B cell (primary cell): ENCODE data around the gene PTPRN2. TPM values are rescaled to one million over a fixed set of nuclear protein-coding genes. Genes with fewer than 3 reads are reported as not detected.

ENCODE experiments used
- ATAC-seq: fragments of 200-7000 bp; cut with Tn5 transposase; one replicate; pipeline ENCODE4 v1.10.0; 2021; ENCODE audit warnings: low read depth, mild to moderate bottlenecking, moderate number of reproducible peaks, moderate library complexity
- CTCF ChIA-PET: fragments of 350-600 bp; sonication (Branson Sonifier 250); formaldehyde crosslinking; loops from one replicate; lab custom pipeline; 2021; ENCODE audit warnings: antibody characterized with exemption, inconsistent platforms; lab: Charles Lee
- POLR2A ChIA-PET: fragments of 350-600 bp; sonication (Branson Sonifier 250); formaldehyde crosslinking; loops from one replicate; lab custom pipeline; 2021; ENCODE audit warnings: antibody characterized with exemption; lab: Charles Lee
- DNase-seq: peaks from one replicate; pipeline ENCODE4 v3.0.0; 2013
- H2AFZ ChIP-seq: 2 replicates; pipeline ENCODE4 v1.6.1; 2012; ENCODE audit warnings: mild to moderate bottlenecking, low read depth, low read length; ENCODE audit not compliant: insufficient read depth, poor library complexity, severe bottlenecking
- H3K27ac ChIP-seq, 2 donors: 1 replicate in 1 of 2; 2 replicates in 1 of 2; pipeline ENCODE4 v1.5.1; 2012 to 2013; ENCODE audit warnings: low read length in 2 of 2, mild to moderate bottlenecking in 2 of 2, moderate library complexity in 1 of 2
- H3K27me3 ChIP-seq, 4 experiments: fragments of 200-600 bp in 1 of 4; sonication (generic) in 1 of 4; replicated peaks in 1 of 4; 1 replicate in 2 of 4; 2 replicates in 2 of 4; pipeline versions ENCODE4 v1.6.1 to v1.7.0; 2013 to 2016; ENCODE audit warnings: low read length in 3 of 4, mild to moderate bottlenecking in 2 of 4, mixed read lengths in 1 of 4, moderate library complexity in 1 of 4; ENCODE audit not compliant: insufficient read depth in 4 of 4, control insufficient read depth in 3 of 4; ENCODE audit errors: control extremely low read depth in 1 of 4
- H3K36me3 ChIP-seq, 2 experiments: replicated peaks in 1 of 2; 1 replicate in 1 of 2; 2 replicates in 1 of 2; pipeline versions ENCODE4 v1.6.1 to v1.7.1; 2013; ENCODE audit warnings: low read length in 1 of 2; ENCODE audit not compliant: insufficient read depth in 2 of 2, control insufficient read depth in 1 of 2; ENCODE audit errors: control extremely low read depth in 1 of 2, extremely low read depth in 1 of 2
- H3K4me1 ChIP-seq, 2 donors: fragments of 200-600 bp in 1 of 2; sonication (generic) in 1 of 2; 1 replicate in 1 of 2; 2 replicates in 1 of 2; pipeline versions ENCODE4 v1.5.1 to v1.6.1; 2013 to 2017; ENCODE audit warnings: low read length in 2 of 2; ENCODE audit not compliant: control insufficient read depth in 2 of 2, insufficient read depth in 2 of 2
- H3K4me2 ChIP-seq: replicated peaks from 2 replicates; pipeline ENCODE3; 2012; ENCODE audit warnings: mild to moderate bottlenecking, low read depth, low read length; ENCODE audit not compliant: poor library complexity, severe bottlenecking
- H3K4me3 ChIP-seq, 5 experiments: fragments of 200-600 bp in 1 of 5; sonication (generic) in 1 of 5; 1 replicate in 3 of 5; 2 replicates in 2 of 5; pipeline versions ENCODE4 v1.5.1 to v1.7.0; 2011 to 2016; ENCODE audit warnings: low read length in 4 of 5, mild to moderate bottlenecking in 4 of 5, low read depth in 2 of 5, control low read depth in 1 of 5, moderate library complexity in 1 of 5; ENCODE audit not compliant: insufficient read depth in 1 of 5; ENCODE audit errors: control extremely low read depth in 1 of 5, extremely low read depth in 1 of 5
- H3K79me2 ChIP-seq: fragments of 200-600 bp; sonication (generic); one replicate; pipeline ENCODE4 v1.6.0; 2016; ENCODE audit warnings: low read length; ENCODE audit not compliant: control insufficient read depth, insufficient read depth
- H3K9ac ChIP-seq: fragments of 200-600 bp; sonication (generic); 2 replicates; pipeline ENCODE4 v1.6.1; 2017; ENCODE audit warnings: mild to moderate bottlenecking, low read length, moderate library complexity
- H3K9me3 ChIP-seq, 3 donors: one replicate each; pipeline versions ENCODE4 v1.6.1 to v1.7.1; 2013; ENCODE audit warnings: low read length in 2 of 3; ENCODE audit not compliant: control insufficient read depth in 2 of 3, insufficient read depth in 1 of 3; ENCODE audit errors: control extremely low read depth in 1 of 3
- H4K20me1 ChIP-seq: 2 replicates; pipeline ENCODE4 v1.6.0; 2012; ENCODE audit warnings: mild to moderate bottlenecking, low read length; ENCODE audit not compliant: insufficient read depth, control insufficient read depth, poor library complexity, severe bottlenecking
- H3K27ac Mint-ChIP-seq: one replicate; pipeline ENCODE4 v1.8.0; 2021; ENCODE audit warnings: mixed read lengths
- H3K27me3 Mint-ChIP-seq: one replicate; pipeline ENCODE4 v1.8.0; 2021; ENCODE audit warnings: mixed read lengths
- H3K4me1 Mint-ChIP-seq: one replicate; pipeline ENCODE4 v1.8.0; 2021; ENCODE audit warnings: mixed read lengths
- H3K4me3 Mint-ChIP-seq: one replicate; pipeline ENCODE4 v1.8.0; 2021; ENCODE audit warnings: mixed read lengths
- H3K9me3 Mint-ChIP-seq: one replicate; pipeline ENCODE4 v1.8.0; 2022; ENCODE audit warnings: mixed read lengths; ENCODE audit not compliant: insufficient read depth
- CTCF ChIP-seq: fragments of 200-600 bp; IDR thresholded peaks from one replicate; pipeline ENCODE4 v1.8.0; 2022; ENCODE audit warnings: antibody characterized with exemption, mild to moderate bottlenecking
- EZH2 ChIP-seq: IDR thresholded peaks from 2 replicates; pipeline ENCODE4 v1.6.1; 2012; ENCODE audit warnings: borderline replicate concordance, low read depth, mild to moderate bottlenecking, moderate library complexity, low read length; ENCODE audit not compliant: insufficient read depth, poor library complexity, severe bottlenecking
- WGBS: methylation state at CpG from one replicate; pipeline ENCODE4 v1.1.5; 2013; ENCODE audit warnings: missing lambda C conversion rate; ENCODE audit not compliant: insufficient coverage; 5-methylcytosine and 5-hydroxymethylcytosine counted together
- intact Hi-C: fragments of 100-400 bp; cut with micrococcal nuclease; formaldehyde crosslinking; loops from one replicate; pipeline ENCODE4 v1.10.0; 2022
- polyA plus RNA-seq: library from polyadenylated mRNA; depleted of rRNA; stranded (reverse); fragments of >200 nt; gene quantifications from 2 replicates; pipeline ENCODE4 v1.2.3, GENCODE V29; 2012
- total RNA-seq, 2 donors: library from RNA; stranded (reverse); fragments of 120-200 nt in 1 of 2; gene quantifications; 1 replicate in 1 of 2; 2 replicates in 1 of 2; pipeline versions ENCODE4 v1.2.3 to v1.2.4, GENCODE V29; 2013 to 2022

The PTPRN2 gene
- total and polyA plus RNA-seq, 2 donors (not counting 1 experiment from before 2014, with no cell fraction given), result 2.0 to 5.0 TPM

- no peak for ATAC-seq
- no peak for DNase-seq
- peaks cover 0 to 5% (median 0%) of the 10 kb centered on the region in 3 donors for H3K9me3 ChIP-seq
- no peak overlapping the region for H3K4me3 Mint-ChIP-seq
- TF ChIP-seq CTCF (no peak), EZH2 (no peak)
- POLR2A ChIA-PET, result no interaction called here
- peaks cover 15% of the 10 kb centered on the region for H3K27me3 Mint-ChIP-seq
- H3K27ac ChIP-seq, result no peak overlapping the region
- H4K20me1 ChIP-seq, result no peaks in the 10 kb centered on the region
- WGBS, result 94% methylated on average over 9 of the region's 9 CpGs
- no peak overlapping the region for H3K4me2 ChIP-seq
- H3K27ac Mint-ChIP-seq, result no peak overlapping the region
- H3K4me1 ChIP-seq, result no peaks in the 10 kb centered on the region
- H3K27me3 ChIP-seq, result peaks cover 0 to 4% (median 0%) of the 10 kb centered on the region in 4 experiments
- H2AFZ ChIP-seq, result no peak overlapping the region
- H3K9me3 Mint-ChIP-seq, result no peaks in the 10 kb centered on the region
- H3K36me3 ChIP-seq, result no peaks in the 10 kb centered on the region
- H3K9ac ChIP-seq, result no peak overlapping the region
- no peaks in the 10 kb centered on the region for H3K4me1 Mint-ChIP-seq
- CTCF ChIA-PET, result no interaction called here
- intact Hi-C loops, result no loop called here
- no peaks in the 10 kb centered on the region for H3K79me2 ChIP-seq
- no peak overlapping the region for H3K4me3 ChIP-seq
These were observed 30.2 kb downstream of the PTPRN2 start for GRCh38 chr7:158557441-158557755.

GRCh38 chr7:158556721-158557440, 30.7 kb downstream of the PTPRN2 start:
- ChIA-PET CTCF (no interaction called here), POLR2A (no interaction called here)

More at GRCh38 chr7:158556721-158557440, 30.7 kb downstream of the PTPRN2 start:
- TF ChIP-seq CTCF, result no peak
- no peak for TF ChIP-seq EZH2
- DNase-seq, result no peak
- no peak overlapping the region for H3K4me3 ChIP-seq
- no peak overlapping the region for H2AFZ ChIP-seq
- H3K9ac ChIP-seq, result no peak overlapping the region
- Mint-ChIP-seq H3K27ac (no peak overlapping the region), H3K27me3 (peaks cover 12% of the 10 kb centered on the region), H3K4me1 (no peaks in the 10 kb centered on the region), H3K9me3 (no peaks in the 10 kb centered on the region), H3K4me3 (no peak overlapping the region)
- no peaks in the 10 kb centered on the region for H3K36me3 ChIP-seq
- H3K4me1 ChIP-seq, result no peaks in the 10 kb centered on the region
- intact Hi-C loops, result no loop called here
- no peak overlapping the region for H3K27ac ChIP-seq
- ATAC-seq, result no peak
- WGBS, result 97% methylated on average over 69 of the region's 69 CpGs
- peaks cover 0 to 4% (median 0%) of the 10 kb centered on the region in 4 experiments for H3K27me3 ChIP-seq
- no peaks in the 10 kb centered on the region for H4K20me1 ChIP-seq
- no peak overlapping the region for H3K4me2 ChIP-seq
- no peaks in the 10 kb centered on the region for H3K79me2 ChIP-seq
- peaks cover 0 to 5% (median 0%) of the 10 kb centered on the region in 3 donors for H3K9me3 ChIP-seq
